CD4-positive, alpha-beta T cell treated with Interleukin-10 for 1 hour (primary cell): Measurements from ENCODE around the gene GSTO2.

Experiments used
- DNase-seq: peaks from one replicate; pipeline ENCODE4 v3.0.0-alpha.2; 2020

The GSTO2 gene

DNA sequence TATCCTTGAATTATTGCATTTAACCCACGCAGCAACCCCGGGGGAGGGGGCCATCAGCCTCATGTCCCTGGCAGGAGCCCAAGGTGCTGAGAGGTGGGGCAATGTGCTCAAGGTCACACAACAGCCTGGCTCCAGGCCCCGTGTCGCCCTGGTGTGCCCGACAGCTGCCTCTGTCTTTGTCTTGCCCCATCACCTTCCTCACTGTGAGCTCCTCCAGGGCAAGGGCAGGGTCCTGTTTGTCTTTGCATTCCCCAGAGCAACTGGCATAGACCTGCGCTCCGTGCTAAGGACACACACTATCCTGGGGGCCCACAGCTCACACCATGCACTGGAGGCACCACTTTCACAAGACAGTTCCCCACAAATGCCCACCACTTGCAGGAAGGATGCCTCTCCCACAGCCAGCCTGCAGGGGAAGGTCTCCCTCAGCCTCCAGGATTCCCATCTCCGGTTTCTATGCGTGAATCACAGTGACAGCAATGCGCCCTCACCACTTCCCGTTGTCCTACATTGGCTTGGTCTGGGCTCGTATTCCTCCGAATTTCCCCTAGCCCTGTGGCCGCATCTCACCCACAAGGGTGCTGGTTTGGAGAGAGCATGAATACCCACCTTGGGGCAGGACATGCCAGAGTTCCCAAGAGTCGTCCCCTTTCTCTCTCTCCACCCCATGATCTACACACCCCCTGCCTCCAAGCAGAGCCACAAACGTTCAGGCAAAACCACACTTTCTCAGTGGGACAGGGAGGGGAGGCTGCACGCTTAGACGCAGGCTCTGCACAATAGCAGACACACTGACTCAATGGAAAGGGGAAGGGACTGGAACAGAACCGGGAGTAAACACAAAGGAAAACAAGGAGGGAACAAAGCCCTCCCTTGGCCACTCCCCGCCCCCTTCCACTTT is 59.0 kb downstream of the GSTO2 start:
- no peak for DNase-seq

DNA sequence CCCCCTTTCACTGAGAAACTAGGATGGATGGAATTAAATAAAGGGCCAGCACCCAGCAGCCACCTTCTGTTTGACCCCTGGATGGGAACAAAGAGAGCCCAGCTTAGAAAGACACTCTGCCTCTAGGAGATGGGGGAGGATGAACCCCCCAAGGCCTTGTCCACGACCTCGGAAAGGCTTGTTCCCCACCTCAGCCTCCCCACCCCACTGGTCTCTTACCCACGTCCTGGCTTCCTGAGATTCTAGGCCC is 59.6 kb downstream of the GSTO2 start:
- no peak for DNase-seq

DNA sequence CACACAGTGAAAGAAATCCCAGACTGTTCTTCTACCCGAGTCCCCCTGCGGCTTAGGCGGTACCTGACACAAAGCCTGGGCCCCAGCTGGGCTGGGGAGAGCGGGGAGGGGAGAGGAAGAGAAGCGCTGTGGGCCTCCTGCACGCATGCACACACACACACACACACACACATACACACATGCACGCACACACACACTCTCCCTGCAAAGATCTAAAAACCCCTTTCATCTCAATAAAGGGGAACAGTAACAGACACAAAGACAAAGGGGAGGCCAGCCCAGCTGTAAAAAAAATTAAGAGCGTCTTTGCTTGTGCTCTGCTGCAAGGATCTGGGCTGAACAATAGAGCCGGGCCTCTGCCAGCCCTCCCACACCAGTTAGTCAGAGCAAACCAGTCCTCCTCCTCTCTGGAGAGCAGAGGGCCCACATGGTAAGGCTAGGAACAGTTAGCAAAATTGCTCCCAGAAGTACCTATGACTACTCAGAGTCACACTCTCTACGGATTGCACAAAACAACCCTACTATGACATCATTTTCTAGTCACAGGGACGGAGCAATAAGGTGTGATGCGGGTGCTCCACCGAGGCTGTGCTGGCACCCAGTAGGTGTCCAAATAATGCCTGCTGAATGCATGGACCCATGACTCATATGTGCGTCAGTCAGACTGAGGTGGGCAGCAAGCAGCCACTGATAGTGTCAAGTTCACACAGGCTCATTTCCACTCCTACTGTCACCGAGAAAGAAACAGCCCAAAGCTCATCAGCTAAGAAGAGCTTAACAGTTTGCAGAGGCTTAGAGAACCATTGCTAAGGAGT is 60.1 kb downstream of the GSTO2 start:
- DNase-seq = peak; percentile 76

DNA sequence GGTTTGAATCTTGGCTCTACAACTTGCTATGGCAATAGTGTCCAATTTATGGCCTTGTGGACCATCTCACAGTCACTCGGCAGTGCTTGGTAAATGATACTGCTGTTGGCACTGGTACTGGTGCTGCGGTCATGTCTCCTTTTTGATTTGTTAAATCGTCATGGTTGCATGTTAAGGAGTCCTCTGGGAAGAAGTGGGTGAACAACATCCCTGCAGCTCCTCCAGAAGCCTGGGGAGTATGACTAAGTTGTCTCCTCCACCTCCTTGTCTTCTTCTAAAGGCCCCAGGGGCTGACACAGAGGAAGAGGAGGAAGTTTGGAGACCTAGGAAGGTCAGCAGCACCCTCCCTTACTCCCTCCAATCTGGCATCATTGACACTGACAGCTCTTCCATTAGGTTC is 60.8 kb downstream of the GSTO2 start:
- DNase-seq = no peak

DNA sequence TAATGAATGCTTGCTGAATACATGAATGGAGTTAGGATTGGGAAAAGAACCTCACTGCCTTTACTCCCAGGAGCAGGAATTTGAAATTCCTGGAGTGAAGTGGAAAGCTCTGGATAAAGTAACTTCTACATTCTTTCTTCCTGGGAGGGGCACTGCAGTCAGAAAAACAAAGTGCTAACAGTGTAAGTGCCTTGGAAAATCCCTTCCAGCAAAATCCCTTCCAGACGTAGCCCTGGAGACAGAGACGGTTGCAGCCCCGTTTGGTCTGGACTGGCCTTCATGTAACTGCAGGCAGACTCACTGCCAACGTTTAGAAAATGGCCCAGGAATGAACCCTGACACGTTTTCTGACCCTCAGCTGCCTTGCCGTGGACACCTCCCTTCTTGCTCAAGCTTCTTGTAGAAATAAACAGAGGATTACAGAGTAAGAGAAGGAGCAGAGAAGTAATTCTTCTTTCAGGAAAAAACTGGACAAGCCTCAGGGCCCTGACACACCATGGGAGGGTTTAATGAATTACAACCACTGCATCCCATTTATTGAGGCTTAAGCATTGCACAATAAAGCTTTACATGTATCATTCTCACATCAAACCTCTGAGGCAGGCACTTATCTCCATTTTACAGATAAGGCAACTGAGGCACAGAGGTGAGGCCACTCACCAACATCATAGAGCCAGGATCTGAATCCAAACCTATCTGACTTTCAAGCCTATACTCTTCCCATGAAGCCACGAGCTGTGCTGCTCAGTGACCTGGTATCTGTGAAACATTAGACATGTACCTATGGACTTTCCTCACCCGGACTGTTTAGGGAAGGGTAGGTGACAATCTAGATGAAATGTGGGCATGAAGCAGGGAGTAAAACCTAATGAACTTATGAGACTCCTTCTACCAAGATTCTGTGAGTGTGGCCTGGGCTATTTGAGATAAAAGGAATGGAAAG is 61.5 kb downstream of the GSTO2 start:
- no peak for DNase-seq

DNA sequence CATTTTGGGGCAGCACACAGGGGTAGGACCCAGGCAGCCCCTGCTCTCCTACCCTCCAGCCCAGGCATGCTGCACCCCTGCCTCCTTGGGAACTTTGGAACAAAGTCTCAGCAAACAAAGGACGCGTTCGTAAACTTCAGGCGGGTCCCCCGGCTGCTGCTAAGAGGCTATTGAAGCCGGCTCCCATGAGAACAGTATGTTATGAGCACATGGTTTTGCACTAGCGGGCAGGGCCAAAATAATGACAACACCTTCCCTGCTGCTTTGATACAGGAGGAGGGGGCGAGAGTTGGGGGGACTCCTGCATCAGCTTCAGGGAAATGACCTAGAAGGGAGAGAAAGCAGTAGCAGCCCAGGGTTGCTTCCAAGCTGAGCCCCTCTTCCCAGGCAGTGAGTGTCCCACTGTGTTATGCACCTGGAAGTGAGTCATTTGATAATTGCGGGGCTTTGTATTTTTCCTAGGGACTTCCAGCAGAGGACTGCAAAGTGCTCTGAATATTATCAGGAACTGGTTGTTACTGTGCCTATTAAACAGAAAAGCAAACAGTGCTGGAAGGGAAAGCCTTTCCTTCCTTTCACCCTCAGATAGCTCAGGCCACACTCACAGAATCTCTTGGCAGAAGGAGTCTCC is 62.3 kb downstream of the GSTO2 start:
- DNase-seq = no peak

DNA sequence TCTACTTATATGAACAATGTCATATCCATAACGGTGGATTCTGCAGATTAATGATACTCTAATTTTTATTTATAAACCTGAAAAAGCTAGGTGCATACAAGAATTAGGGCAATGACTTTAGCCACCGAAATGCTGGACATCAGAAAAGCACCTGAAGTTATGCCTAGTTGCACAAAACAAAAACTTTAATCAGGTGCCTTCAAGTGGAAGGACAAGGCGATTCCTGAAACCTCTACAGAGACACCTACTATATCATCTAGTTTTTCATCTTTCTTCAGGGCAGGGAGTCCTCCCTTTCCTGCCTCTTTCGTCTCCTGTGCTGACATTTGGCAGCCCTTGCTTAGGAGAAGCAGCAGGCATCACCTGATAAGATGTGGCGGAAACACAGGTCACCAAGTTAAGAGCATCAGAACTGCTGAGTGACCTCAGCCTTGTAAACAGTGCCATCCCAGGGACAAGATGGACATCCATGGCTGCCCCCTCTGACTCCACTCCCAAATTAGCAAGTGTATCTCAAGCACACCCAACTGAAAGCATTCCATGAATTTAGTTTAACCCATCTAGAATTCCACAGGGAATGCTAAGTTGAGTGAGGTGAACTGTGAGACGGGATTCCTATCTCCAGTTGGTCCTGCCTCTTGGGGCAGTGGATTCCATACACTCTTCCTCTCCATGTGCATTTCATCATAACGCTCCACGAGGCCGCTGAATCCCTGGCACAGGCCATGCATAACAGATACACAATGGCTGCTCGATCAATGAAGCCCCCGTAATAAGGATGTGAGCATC is 63.5 kb downstream of the GSTO2 start:
- DNase-seq = no peak

DNA sequence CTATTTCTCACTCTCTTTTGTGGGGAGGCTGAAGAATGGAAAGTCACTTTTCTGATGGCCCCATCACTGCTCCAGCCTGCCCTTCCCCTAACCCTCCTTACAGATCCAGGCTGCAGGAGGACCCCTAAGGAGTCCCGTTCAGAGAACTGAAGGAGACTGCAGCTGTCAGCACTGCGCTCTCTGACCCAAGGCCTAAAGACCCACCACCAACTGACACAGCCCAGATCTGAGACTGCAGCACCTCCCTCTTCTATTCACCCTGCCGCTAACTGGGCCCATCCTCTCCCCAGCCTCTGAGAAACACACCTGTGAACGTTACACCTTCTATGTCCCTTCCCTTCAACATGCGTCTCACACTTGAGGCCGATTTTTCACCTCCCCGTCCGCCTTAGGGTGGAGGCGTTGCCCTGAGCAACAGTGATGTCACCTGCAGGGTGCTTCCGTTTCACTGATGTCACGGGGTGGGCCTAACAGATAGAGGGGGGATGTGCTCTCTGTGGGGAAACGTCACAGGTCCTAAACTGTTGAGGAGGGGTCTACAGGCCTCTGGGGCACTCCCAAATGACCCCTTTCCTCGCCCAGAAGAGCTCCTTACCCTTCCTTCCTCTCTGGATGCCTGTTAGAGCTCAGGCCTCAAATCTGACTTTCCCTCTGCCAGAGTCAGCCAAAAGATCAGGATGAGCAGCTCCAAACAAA is 64.2 kb downstream of the GSTO2 start:
- DNase-seq = peak; percentile 76

DNA sequence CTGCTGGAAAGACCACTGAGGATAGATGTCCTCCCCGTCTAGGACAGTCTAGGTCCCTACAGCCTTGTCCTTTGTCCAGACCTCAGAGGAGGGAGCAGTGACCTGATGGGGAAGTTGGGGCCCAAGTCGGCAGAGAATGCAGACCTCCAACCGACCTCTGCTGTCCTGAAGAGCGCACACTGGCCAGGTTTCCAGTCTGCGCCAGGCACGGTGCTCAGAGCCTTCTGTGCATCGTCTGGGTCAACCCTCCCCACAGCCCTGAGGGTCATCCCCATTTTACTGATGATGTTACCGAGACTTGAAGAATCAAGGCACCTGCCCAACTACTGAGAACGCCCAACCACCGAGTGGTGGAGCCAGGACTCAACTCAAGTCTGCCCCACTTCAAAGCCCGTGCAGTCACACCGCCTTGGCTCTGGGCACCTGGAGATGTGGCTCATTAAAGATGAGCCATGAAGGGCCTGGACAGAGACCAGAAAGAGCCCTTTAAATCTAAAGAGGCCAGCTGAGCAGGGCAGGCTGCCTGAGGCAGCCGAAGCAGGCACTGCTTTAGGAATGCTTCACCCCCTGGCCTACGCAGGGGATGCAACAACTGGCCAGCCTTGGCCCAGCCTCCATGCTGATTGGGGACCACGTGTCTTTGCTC is 64.9 kb downstream of the GSTO2 start:
- DNase-seq = no peak

DNA sequence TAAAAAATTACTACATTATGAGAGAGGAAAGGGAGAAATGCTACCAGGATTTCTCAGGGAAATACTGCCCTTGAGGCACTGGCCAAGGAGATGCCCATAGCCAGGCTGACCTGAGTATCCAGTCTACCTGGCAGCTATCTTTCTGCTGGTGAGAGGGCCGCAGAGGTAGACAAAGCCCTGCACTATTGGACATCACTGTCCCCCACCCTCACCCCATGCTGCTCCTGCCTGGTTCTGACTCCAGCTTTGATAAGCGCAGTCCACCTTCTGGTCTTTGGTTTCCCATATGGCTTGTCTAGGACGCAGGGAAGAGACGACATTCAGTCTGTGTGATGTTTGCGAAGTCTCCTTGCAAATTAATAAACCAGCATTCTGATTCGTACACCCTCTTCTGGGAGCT is 65.6 kb downstream of the GSTO2 start:
- DNase-seq = no peak

DNA sequence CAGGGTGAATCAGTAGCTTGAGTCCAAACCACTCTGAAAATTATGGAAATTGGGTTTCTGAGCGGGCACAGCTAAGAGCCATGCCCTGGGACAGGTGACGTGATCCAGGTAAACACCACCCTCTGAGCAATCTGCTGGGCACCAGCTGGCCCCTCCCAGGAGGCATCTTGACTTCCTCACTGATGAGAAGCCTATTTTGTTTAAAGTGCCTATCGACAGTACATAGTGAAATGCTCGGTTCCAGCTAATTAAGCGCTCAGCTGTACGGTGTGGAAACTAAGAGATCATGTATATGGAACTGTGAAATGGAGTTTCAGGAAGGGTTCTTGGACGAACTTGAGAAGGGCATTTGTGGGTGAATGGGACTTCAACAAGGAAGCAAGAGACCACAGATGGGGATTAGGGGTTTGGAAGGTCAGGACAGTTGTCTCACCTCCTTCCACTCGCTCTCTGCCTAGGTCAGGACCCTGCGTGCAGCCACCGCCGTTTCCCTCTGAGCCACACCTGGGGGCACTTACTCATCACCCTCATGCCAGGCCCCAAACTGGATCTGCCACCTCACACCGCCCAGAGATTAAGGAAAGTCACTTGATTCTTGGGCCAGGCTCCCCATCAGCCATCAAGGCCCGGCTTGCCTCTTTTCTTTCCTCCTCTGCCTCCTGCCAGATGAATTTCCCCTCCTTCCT is 66.1 kb downstream of the GSTO2 start:
- no peak for DNase-seq

DNA sequence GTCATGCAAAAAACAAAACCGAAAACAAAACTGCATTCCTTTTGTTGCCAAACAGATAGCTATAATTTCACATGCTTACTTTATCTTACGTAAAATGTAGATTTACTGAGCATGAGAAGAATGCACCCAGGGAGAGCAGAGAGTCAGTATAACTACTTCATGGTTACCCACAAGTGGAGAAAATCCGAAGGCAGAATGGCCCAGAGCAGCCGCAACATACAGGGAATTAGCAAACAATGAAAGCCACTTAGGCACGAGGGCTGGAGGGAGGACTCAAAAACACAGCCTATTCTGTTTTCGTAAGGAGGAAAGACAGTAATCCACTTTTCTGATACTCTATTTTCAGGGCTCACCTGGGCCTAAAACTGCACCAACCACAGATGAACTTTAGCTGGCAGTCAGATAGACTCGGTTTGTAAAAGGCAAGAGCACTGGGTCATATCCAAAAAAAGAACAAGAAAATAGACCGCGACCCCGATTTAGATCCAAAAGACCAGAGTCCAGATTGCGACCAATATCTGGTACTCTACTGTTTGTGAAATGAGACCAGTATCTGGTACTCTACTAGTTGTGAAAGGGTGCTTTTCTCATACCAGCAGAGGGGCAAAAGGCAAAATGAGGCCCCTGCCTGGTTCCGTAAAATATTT is 68.0 kb downstream of the GSTO2 start:
- no peak for DNase-seq

DNA sequence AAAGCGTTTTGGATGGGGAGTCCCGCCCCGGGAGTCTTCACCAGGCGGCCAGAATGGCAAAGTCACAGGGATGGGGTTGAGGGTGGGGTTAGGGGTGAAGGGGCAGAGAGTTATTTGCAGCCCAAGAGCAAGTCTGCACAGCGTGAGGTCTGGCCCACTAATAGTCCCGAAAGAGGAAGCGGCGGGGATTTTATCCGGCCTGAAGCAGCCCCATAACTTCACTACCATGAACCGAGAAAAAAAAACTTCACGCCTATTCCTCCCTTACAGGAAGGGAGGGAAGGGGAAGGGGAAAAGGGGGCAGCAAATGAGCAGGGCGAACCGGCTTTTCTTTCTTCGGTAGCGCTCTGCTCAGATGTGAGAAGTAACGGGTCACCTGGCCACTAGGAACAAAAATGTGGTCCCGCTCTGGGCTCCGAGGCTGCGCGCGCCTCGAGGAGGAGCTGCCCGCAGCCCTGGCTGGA is 68.6 kb downstream of the GSTO2 start:
- peak; percentile 49 for DNase-seq

DNA sequence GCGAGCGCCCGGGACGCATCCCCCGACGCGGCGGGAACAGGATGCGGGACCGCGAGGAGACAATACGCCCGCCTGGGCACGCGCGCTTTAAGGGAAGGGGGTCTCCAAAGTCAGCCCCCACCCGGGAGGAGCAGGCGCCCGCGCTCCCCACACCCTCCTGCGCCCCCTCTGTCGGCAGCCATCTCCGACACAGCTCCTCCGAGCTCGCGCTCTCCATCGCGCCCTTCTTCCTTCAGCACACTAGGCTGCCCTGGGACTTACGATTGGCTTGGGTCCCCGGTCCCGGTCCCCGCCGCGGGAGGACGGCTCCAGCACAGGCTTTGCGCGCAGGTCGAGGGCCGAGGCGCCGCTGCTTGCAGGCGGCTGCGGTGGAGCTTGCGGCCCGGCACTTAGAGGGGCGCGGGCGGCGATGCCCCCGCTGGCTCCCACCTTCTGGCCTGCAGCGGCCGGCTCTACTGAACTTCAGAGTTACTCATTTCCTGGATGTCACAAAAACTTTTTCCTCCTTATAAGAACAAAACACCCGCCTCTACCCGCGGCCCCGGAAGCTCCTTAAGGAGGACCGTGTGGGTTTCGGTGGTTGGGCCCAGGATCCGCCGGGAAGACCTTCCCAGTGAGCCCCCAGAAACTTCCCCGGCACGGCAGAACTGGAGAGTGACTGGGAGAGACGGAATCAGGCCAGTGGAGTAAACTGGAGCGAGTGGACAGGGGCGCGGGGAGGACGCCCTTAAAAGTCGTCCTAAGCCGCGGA is 69.2 kb downstream of the GSTO2 start, which contains the start of gene ITPRIP:
TSS of gene ITPRIP (minus strand) at position 481 of the 751 bp plus-strand sequence. CDS start 22,414 bp downstream, outside the sequence.
- DNase-seq = peak; percentile 78

DNA sequence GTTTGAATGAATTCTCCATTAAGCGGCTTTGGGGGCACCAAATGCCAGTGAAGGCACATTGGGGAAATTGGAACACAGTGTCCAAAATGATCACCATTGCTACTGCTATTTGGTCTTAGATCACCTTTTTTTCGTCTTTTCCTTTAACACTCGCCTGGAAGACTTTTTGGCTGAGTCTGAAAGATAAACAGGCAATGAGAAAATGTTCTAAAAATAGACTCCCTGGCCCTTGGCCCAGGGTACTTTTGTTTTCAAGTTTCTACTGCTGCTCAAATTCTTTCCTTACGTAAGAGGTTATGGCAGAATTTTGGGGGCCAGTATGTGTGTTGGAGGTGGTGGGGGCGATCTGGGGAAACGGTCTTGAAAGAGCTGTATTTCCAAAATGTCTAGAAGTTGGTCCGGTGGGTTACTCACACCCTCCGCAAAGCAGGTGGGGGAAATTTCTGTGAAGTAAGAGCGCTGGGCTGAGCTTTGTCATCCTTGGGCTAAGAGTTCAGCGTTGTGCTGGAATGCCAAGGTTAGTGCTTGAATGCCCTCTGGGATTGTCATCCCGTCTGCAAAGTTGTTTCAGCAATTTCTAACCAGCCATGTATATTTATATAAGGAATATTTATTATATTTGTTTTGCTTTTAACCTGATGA is 70.6 kb downstream of the GSTO2 start:
- no peak for DNase-seq

DNA sequence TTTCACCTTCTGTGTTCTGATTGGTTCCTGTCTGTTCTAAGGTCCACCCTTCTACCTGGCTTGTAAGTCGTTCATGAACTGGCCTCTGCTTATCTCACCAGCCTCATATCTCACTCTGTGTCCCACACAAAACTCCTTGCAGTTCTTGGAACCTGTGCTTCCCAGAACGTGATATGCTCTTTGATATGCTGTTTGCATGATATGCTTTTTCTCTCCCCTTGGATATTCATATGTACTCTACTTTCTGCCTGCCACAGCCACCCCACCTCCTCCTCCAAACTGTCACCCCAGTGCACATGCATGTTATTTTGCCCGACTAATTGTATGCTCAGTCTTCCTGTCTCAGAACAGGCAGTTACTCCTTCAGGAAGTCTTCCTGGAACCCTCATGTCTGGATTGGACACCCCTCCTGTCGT is 71.1 kb downstream of the GSTO2 start:
- DNase-seq = no peak

DNA sequence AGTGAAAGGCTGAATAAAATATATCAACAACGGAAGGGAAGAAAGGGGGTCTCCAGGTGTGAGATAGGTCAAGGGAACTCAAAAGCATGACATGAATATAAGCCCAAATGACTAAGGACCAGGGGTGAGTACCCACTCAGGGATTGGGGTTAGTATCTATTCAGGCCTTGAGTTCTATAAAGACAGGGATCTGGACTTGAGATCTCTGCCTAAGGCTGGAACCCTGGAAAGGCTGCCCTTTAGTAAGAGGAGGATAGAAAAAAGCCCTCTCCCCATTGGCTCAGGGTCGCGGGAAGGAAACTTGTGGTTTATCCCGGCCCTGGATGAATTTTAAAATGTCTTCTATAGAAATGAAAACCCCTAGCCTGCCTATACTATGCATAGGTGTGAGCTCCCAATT is 71.7 kb downstream of the GSTO2 start:
- no peak for DNase-seq

DNA sequence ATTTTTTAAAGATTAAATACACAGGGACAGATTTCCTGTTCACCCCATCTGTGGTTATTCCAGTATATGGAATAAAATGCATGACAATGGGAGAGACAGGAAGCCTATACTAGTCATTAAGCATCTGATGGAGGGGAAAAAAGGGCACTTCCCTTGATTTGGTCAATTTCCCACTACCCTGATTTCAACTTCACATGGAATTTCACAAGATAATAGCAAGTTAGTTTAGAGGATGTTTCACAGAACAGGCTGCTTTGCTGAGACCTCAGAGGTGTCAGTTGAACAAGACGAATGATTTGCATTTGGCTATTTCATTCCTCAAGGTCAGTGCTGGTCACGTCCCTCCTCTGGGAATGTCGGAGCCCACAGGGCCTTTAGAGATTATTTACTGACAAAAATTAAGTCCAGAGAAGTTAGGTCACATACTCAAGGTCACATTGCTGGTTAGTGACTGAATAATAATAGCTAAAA is 74.0 kb downstream of the GSTO2 start:
- no peak for DNase-seq
